Left colon (tissue), 2 donors: ENCODE data around the gene PLD5. TPM values are rescaled to one million over a fixed set of nuclear protein-coding genes. Genes with fewer than 3 reads are reported as not detected.
"Not testable (repeated sequence)": the region's sequence is repeated elsewhere in the genome, so short reads cannot be mapped to it uniquely, and the experiment has no call there.

ENCODE experiments used
- ATAC-seq: fragments of 200-7000 bp; cut with Tn5 transposase; one replicate; pipeline ENCODE4 v1.9.1; 2020; ENCODE audit warnings: mild to moderate bottlenecking, moderate library complexity
- DNase-seq, 2 donors: peaks; one replicate each; pipeline ENCODE4 v3.0.0-alpha.2; 2020
- intact Hi-C, 2 donors: fragments of 100-400 bp; cut with DNase I in 1 of 2; cut with micrococcal nuclease in 1 of 2; formaldehyde crosslinking; loops; one replicate each; pipeline versions ENCODE4 v1.11.2 to v1.14.0; 2022; cut with DNase I, micrococcal nuclease
- total RNA-seq, 2 donors: library from RNA; stranded (reverse); fragmentation: NEBNext Ultra II Directional; extraction: Animal tissue kit (Norgen Biotek cat#: 25700); gene quantifications; one replicate each; pipeline ENCODE4 v1.2.1, GENCODE V29; 2021
- donor health status: DM: no; HTN: no; CAD: no.
- donor health status: DM: yes; HTN: yes; CAD: no.

The PLD5 gene
- total RNA-seq, 2 donors from 2014 or later: 0.47 TPM; not detected in 1

GRCh38 chr1:242199776-242200458 lies 324.6 kb downstream of the PLD5 start:
- ATAC-seq (no peak), DNase-seq (no peak)
- intact Hi-C loops: no loop called here

- ATAC-seq (no peak), DNase-seq (no peak)
- intact Hi-C loops: no loop called here
Observed at GRCh38 chr1:242197907-242198820, 326.3 kb downstream of the PLD5 start.

GRCh38 chr1:242196914-242197313 lies 327.6 kb downstream of the PLD5 start:
- intact Hi-C loops: no loop called here
- no peak for ATAC-seq
- no peak for DNase-seq

GRCh38 chr1:242196101-242196500 lies 328.4 kb downstream of the PLD5 start:
- intact Hi-C loops: no loop called here
- ATAC-seq: no peak

GRCh38 chr1:242189591-242189990 lies 334.9 kb downstream of the PLD5 start:
- ATAC-seq (no peak), DNase-seq (no peak)
- intact Hi-C loops: no loop called here

More at GRCh38 chr1:242196101-242196500, 328.4 kb downstream of the PLD5 start:
- no peak for DNase-seq

- intact Hi-C loops: no loop called here
- DNase-seq: no peak
- no peak for ATAC-seq
Observed at GRCh38 chr1:242187816-242188215, 336.7 kb downstream of the PLD5 start.

- no peak for ATAC-seq
Observed at GRCh38 chr1:242187171-242187570, 337.3 kb downstream of the PLD5 start.

GRCh38 chr1:242185731-242186130 lies 338.8 kb downstream of the PLD5 start:
- intact Hi-C loops: no loop called here
- DNase-seq: no peak
- no peak for ATAC-seq

More at GRCh38 chr1:242187171-242187570, 337.3 kb downstream of the PLD5 start:
- DNase-seq: no peak
- intact Hi-C loops: no loop called here

GRCh38 chr1:242184955-242185354 lies 339.5 kb downstream of the PLD5 start:
- DNase-seq (no peak), ATAC-seq (no peak)
- intact Hi-C loops: no loop called here

GRCh38 chr1:242179767-242180166 lies 344.7 kb downstream of the PLD5 start:
- DNase-seq, intact Hi-C loops, ATAC-seq: not testable (repeated sequence)

GRCh38 chr1:242178924-242179708 lies 345.4 kb downstream of the PLD5 start:
- intact Hi-C loops: no loop called here
- DNase-seq (no peak), ATAC-seq (no peak)

GRCh38 chr1:242178436-242178835 lies 346.1 kb downstream of the PLD5 start:
- ATAC-seq (no peak), DNase-seq (no peak)
- intact Hi-C loops: no loop called here

GRCh38 chr1:242162140-242162539 lies 362.4 kb downstream of the PLD5 start:
- ATAC-seq (no peak), DNase-seq (no peak)
- intact Hi-C loops: no loop called here

GRCh38 chr1:242147096-242147976 lies 377.2 kb downstream of the PLD5 start:
- intact Hi-C loops: no loop called here
- no peak for DNase-seq
- no peak for ATAC-seq

GRCh38 chr1:242146652-242147051 lies 377.8 kb downstream of the PLD5 start:
- ATAC-seq (no peak), DNase-seq (no peak)
- intact Hi-C loops: no loop called here

- intact Hi-C loops: no loop called here
- DNase-seq (no peak), ATAC-seq (no peak)
Observed at GRCh38 chr1:242140836-242141235, 383.7 kb downstream of the PLD5 start.

- intact Hi-C loops: no loop called here
Observed at GRCh38 chr1:242139986-242140385, 384.5 kb downstream of the PLD5 start.

GRCh38 chr1:242139442-242139841 lies 385.1 kb downstream of the PLD5 start:
- intact Hi-C loops: no loop called here
- ATAC-seq (no peak), DNase-seq (no peak)

More at GRCh38 chr1:242139986-242140385, 384.5 kb downstream of the PLD5 start:
- ATAC-seq (no peak), DNase-seq (no peak)
